HL-60 (cell line): ENCODE results near the gene SOX8.

Experiments used
- DNase-seq, 2 experiments: peaks; one replicate each; pipeline ENCODE4 v3.0.0-alpha.2; 2010 to 2020; ENCODE audit warnings: low read depth in 1 of 2, low spot score in 1 of 2
- H3K27ac ChIP-seq: fragments of 250-450 bp; sonication (Bioruptor Pico); replicated peaks from 2 replicates; pipeline ENCODE4 v1.5.1; 2020; ENCODE audit warnings: mild to moderate bottlenecking, moderate library complexity
- H3K27me3 ChIP-seq: fragments of 250-450 bp; sonication (Bioruptor Pico); 2 replicates; pipeline ENCODE4 v1.5.1; 2021; ENCODE audit warnings: mild to moderate bottlenecking, moderate library complexity; ENCODE audit not compliant: insufficient read depth, poor library complexity, severe bottlenecking
- H3K4me3 ChIP-seq: replicated peaks from 2 replicates; pipeline ENCODE4 v1.5.1; 2011; ENCODE audit warnings: mild to moderate bottlenecking, control low read depth, low read length; ENCODE audit not compliant: insufficient read depth
- GABPA ChIP-seq: IDR thresholded peaks from 2 replicates; pipeline ENCODE4 v1.6.1; 2012; ENCODE audit warnings: low read depth
- POLR2AphosphoS5 ChIP-seq: IDR thresholded peaks from 2 replicates; pipeline ENCODE4 v1.6.1; 2012; ENCODE audit warnings: low read depth
- SPI1 ChIP-seq: IDR thresholded peaks from 2 replicates; pipeline ENCODE4 v1.6.1; 2012; ENCODE audit warnings: low read depth, mild to moderate bottlenecking, borderline replicate concordance
- TF ChIP-seq, protein P1 (sequence below): IDR thresholded peaks from 2 replicates; pipeline ENCODE4 v1.6.1; 2012; ENCODE audit warnings: low read depth; ENCODE audit not compliant: insufficient replicate concordance
- TF ChIP-seq, protein P2 (sequence below): IDR thresholded peaks from one replicate; pipeline ENCODE4 v1.5.1; 2011; ENCODE audit warnings: low read length, control low read depth, inconsistent platforms; ENCODE audit not compliant: insufficient read depth

Gene SOX8

DNA sequence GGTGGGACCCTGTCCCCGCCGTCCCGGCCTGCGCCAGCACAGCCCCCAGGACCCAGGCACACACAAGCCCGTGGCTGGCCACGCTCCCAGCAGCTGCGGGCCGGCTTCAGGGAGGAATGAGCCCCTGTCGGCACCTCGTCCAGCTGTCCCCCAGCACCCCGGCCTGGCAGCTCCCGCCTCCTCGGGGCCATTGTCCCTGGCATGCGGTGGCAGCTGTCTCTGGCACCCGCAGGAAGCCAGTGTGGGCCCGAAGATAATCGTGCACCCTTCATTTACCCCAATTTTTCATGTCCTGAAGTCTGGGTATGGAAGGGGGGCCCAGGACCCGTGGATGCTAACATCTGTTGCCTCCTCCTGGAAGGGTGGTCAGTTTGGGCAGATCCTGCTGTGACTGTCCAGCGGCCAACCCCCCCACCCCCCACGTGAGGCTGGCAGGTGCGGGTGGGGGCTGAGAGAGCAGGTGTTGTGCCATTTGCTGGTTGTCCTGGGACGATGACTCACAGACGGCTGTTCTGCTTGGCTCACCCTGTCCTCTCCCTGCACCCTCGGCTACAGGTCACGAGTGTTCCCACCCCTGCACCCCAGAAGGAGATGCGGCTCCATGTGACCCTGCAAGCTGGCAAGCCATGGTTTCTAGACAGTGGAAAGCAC lies 6.8 kb upstream of the SOX8 start:
- TF ChIP-seq SPI1 (no peak), GABPA (no peak), POLR2AphosphoS5 (no peak)
- TF ChIP-seq, protein P1, sequence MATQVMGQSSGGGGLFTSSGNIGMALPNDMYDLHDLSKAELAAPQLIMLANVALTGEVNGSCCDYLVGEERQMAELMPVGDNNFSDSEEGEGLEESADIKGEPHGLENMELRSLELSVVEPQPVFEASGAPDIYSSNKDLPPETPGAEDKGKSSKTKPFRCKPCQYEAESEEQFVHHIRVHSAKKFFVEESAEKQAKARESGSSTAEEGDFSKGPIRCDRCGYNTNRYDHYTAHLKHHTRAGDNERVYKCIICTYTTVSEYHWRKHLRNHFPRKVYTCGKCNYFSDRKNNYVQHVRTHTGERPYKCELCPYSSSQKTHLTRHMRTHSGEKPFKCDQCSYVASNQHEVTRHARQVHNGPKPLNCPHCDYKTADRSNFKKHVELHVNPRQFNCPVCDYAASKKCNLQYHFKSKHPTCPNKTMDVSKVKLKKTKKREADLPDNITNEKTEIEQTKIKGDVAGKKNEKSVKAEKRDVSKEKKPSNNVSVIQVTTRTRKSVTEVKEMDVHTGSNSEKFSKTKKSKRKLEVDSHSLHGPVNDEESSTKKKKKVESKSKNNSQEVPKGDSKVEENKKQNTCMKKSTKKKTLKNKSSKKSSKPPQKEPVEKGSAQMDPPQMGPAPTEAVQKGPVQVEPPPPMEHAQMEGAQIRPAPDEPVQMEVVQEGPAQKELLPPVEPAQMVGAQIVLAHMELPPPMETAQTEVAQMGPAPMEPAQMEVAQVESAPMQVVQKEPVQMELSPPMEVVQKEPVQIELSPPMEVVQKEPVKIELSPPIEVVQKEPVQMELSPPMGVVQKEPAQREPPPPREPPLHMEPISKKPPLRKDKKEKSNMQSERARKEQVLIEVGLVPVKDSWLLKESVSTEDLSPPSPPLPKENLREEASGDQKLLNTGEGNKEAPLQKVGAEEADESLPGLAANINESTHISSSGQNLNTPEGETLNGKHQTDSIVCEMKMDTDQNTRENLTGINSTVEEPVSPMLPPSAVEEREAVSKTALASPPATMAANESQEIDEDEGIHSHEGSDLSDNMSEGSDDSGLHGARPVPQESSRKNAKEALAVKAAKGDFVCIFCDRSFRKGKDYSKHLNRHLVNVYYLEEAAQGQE, result no peak
- TF ChIP-seq, protein P2, sequence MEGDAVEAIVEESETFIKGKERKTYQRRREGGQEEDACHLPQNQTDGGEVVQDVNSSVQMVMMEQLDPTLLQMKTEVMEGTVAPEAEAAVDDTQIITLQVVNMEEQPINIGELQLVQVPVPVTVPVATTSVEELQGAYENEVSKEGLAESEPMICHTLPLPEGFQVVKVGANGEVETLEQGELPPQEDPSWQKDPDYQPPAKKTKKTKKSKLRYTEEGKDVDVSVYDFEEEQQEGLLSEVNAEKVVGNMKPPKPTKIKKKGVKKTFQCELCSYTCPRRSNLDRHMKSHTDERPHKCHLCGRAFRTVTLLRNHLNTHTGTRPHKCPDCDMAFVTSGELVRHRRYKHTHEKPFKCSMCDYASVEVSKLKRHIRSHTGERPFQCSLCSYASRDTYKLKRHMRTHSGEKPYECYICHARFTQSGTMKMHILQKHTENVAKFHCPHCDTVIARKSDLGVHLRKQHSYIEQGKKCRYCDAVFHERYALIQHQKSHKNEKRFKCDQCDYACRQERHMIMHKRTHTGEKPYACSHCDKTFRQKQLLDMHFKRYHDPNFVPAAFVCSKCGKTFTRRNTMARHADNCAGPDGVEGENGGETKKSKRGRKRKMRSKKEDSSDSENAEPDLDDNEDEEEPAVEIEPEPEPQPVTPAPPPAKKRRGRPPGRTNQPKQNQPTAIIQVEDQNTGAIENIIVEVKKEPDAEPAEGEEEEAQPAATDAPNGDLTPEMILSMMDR, result no peak
- no peak overlapping the region for H3K4me3 ChIP-seq
- peaks cover 15% of the 10 kb centered on the region for H3K27me3 ChIP-seq
- no peak for DNase-seq
- H3K27ac ChIP-seq, result no peak overlapping the region

DNA sequence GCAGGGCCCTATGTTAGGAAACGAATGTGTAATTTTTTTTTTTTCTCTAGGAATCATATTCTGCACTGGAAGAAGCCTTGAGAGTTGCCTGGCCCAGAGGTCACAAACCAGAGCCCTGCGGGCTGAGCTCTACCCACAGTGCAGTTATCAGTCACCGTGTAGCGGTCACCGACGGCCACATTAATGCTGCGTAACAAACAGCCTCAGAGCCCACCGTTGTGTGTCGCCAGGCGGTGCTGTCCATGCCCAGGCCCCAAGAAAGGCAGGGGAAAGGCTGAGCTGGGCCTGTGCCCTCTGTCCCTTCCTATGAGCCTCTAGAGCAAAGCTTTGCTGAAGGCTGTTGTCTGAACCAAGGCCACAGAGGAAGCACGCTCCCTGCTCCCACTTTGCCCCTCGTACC lies 6.3 kb upstream of the SOX8 start:
- DNase-seq, result no peak
- TF ChIP-seq SPI1 (no peak), GABPA (no peak), POLR2AphosphoS5 (no peak)
- TF ChIP-seq, protein P2, result no peak
- TF ChIP-seq, protein P1, result no peak
- H3K27me3 ChIP-seq, result peaks cover 21% of the 10 kb centered on the region
- H3K27ac ChIP-seq, result no peak overlapping the region
- no peak overlapping the region for H3K4me3 ChIP-seq

DNA sequence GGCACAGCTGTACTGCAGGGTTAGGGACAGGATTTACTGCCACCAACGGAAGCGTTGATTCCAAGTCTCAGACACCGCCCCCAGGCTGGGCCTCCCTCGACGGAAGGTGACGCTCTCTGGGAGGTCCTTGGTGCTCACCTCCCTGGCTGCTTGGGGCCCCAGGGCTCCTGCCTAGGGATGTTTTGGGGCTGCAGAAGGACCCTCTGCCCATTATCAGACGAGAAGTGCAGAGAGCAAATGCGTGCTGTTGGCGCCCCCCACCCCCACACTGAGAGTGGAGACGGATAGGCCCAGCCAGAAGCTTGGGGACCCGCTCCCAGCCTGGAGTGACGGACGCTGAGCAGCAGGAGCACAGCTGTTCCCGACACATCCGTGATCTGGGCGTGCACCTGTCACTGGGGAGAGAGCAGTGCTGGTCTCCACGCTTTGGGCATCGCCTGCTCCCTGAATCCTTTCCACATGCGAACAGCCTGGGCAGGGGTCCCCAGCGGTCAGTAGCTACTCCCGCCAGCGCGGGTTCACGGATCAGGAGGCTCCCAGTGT lies 5.1 kb upstream of the SOX8 start:
- TF ChIP-seq, protein P2, result no peak
- no peak for TF ChIP-seq GABPA
- TF ChIP-seq, protein P1, result no peak
- no peak for TF ChIP-seq SPI1
- no peak for TF ChIP-seq POLR2AphosphoS5
- H3K27me3 ChIP-seq, result peaks cover 28% of the 10 kb centered on the region

More for the DNA sequence above, 5.1 kb upstream of the SOX8 start:
- no peak overlapping the region for H3K4me3 ChIP-seq
- DNase-seq, result no peak
- H3K27ac ChIP-seq, result no peak overlapping the region
